GM23248 (cell line): ENCODE measurements around the gene LMO1. TPM values are rescaled to one million over a fixed set of nuclear protein-coding genes. Genes with fewer than 3 reads are reported as not detected.

Source experiments
- DNase-seq: peaks from one replicate; pipeline ENCODE4 v3.0.0-alpha.2; 2015
- H2AFZ ChIP-seq: fragments of 200-600 bp; sonication (generic); 2 replicates; pipeline ENCODE4 v1.6.1; 2016; ENCODE audit warnings: antibody characterized with exemption
- H3F3A ChIP-seq: fragments of 200-600 bp; sonication (generic); 2 replicates; pipeline ENCODE4 v1.6.1; 2016; ENCODE audit warnings: mild to moderate bottlenecking, antibody characterized with exemption, mixed run types; ENCODE audit not compliant: insufficient read depth
- H3K27ac ChIP-seq: fragments of 200-600 bp; sonication (generic); 2 replicates; pipeline ENCODE4 v1.5.1; 2016; ENCODE audit warnings: mild to moderate bottlenecking
- H3K27me3 ChIP-seq: fragments of 200-600 bp; sonication (generic); replicated peaks from 2 replicates; pipeline ENCODE4 v1.6.1; 2016; ENCODE audit warnings: mild to moderate bottlenecking; ENCODE audit not compliant: insufficient read depth
- H3K36me3 ChIP-seq: fragments of 200-600 bp; sonication (generic); 2 replicates; pipeline ENCODE4 v1.6.1; 2016; ENCODE audit warnings: low read depth, mild to moderate bottlenecking
- H3K4me1 ChIP-seq: fragments of 200-600 bp; sonication (generic); 2 replicates; pipeline ENCODE4 v1.6.1; 2016; ENCODE audit warnings: mild to moderate bottlenecking; ENCODE audit not compliant: insufficient read depth
- H3K4me2 ChIP-seq: fragments of 200-600 bp; sonication (generic); one replicate; pipeline ENCODE4 v1.6.1; 2016; ENCODE audit warnings: mild to moderate bottlenecking; ENCODE audit not compliant: unreplicated experiment
- H3K4me3 ChIP-seq: fragments of 200-600 bp; sonication (generic); 2 replicates; pipeline ENCODE4 v1.5.1; 2016; ENCODE audit warnings: mild to moderate bottlenecking
- H3K79me2 ChIP-seq: fragments of 200-600 bp; sonication (generic); 2 replicates; pipeline ENCODE4 v1.6.1; 2016; ENCODE audit warnings: mild to moderate bottlenecking; ENCODE audit not compliant: insufficient read depth
- H3K9ac ChIP-seq: fragments of 200-600 bp; sonication (generic); 2 replicates; pipeline ENCODE4 v1.6.1; 2016; ENCODE audit warnings: mild to moderate bottlenecking
- H3K9me2 ChIP-seq: fragments of 200-600 bp; sonication (generic); 2 replicates; pipeline ENCODE4 v1.6.1; 2016; ENCODE audit warnings: mixed run types, mild to moderate bottlenecking, moderate library complexity; ENCODE audit not compliant: insufficient read depth
- H3K9me3 ChIP-seq: fragments of 200-600 bp; sonication (generic); one replicate; pipeline ENCODE4 v1.6.1; 2017; ENCODE audit warnings: low read depth
- H4K20me1 ChIP-seq: fragments of 200-600 bp; sonication (generic); 2 replicates; pipeline ENCODE4 v1.6.0; 2016; ENCODE audit not compliant: insufficient read depth
- EZH2 ChIP-seq: fragments of 200-600 bp; sonication (generic); IDR thresholded peaks from 2 replicates; pipeline ENCODE4 v1.6.1; 2018; ENCODE audit warnings: antibody characterized with exemption, mild to moderate bottlenecking; ENCODE audit not compliant: insufficient read depth, poor library complexity, severe bottlenecking
- EZH2phosphoT487 ChIP-seq: fragments of 200-600 bp; sonication (generic); IDR thresholded peaks from 2 replicates; pipeline ENCODE4 v1.6.1; 2018; ENCODE audit warnings: antibody characterized with exemption, moderate library complexity, mild to moderate bottlenecking, low read depth; ENCODE audit not compliant: insufficient read depth
- WGBS, 2 experiments: methylation state at CpG; one replicate each; pipeline ENCODE4 v1.1.6; 2015 to 2017; ENCODE audit warnings: low lambda C conversion rate in 2 of 2, low coverage in 1 of 2; ENCODE audit errors: missing lambda C conversion rate in 2 of 2; 5-methylcytosine and 5-hydroxymethylcytosine counted together
- in situ Hi-C: fragments of 300-500 bp; cut with MboI; formaldehyde crosslinking; loops from 2 replicates; pipeline ENCODE4 v1.15.0; 2020
- polyA plus RNA-seq: library from polyadenylated mRNA; unstranded; fragments of >200 nt; fragmentation: Nextera tagmentation; extraction: Ambion mirVana; gene quantifications from 2 replicates; pipeline ENCODE4 v1.2.1, GENCODE V29; 2016
- total RNA-seq: library from RNA; depleted of rRNA; stranded (reverse); fragments of >200 nt; shearing (Covaris generic); gene quantifications from 2 replicates; pipeline ENCODE4 v1.2.3, GENCODE V29; 2014

Gene LMO1
- total and polyA plus RNA-seq, 2 experiments from 2014 or later, result not detected

DNA sequence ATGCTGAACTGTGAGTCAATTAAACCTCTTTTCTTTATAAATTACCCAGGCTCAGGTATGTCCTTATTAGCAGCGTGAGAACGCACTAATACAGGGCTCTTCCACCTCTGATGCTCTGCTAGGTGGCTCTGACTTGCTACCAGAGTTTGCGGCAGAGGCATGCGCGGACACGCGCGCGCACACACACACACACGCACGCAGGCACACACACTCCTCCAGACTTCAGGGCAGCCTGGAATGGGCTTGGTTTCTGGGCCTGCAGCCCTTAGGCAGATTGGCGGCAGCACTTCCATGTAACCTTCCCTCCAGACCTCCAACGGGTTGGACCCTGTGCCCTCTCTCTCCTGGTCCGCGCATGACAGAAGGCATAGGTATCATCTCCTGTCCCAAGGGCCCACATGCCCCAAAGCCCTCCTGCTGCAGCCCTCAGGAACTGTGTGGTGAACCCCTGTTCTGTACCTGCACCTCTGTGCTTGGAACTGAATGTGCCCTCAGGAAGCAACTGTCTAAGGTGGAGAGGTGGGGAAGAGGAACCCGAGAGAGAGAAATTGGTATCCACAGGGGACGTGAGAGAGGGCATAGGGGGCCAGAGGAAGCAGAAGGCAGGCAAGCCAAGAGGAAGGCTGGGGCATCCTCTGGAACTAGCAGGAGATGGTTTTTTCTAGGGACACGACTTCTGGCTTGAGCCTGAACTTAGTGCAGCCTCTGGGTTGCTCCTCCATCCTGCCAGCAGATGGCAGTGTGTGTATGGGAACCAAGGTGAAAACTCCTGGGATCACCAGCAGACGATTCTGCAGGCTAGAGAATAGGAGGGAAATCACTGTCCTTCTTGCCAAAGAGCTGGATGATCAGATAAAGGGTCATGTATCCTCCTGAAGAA lies 71.4 kb downstream of the LMO1 start:
- H3K9me3 ChIP-seq, result no peaks in the 10 kb centered on the region
- no peaks in the 10 kb centered on the region for H3K79me2 ChIP-seq
- H2AFZ ChIP-seq, result no peak overlapping the region
- no peak overlapping the region for H3K4me2 ChIP-seq
- no peaks in the 10 kb centered on the region for H3K36me3 ChIP-seq
- no peaks in the 10 kb centered on the region for H3F3A ChIP-seq
- in situ Hi-C loops, result no loop called here
- H3K4me1 ChIP-seq, result no peaks in the 10 kb centered on the region
- H3K27ac ChIP-seq, result no peak overlapping the region
- DNase-seq, result peak; percentile 77
- WGBS, 2 experiments, result 61 to 63% methylated on average over 19 of the region's 19 CpGs
- H3K9me2 ChIP-seq, result no peaks in the 10 kb centered on the region
- H3K27me3 ChIP-seq, result peaks cover 23% of the 10 kb centered on the region
- H4K20me1 ChIP-seq, result no peaks in the 10 kb centered on the region
- H3K4me3 ChIP-seq, result no peak overlapping the region
- H3K9ac ChIP-seq, result no peak overlapping the region
- TF ChIP-seq EZH2 (no peak), EZH2phosphoT487 (no peak)

DNA sequence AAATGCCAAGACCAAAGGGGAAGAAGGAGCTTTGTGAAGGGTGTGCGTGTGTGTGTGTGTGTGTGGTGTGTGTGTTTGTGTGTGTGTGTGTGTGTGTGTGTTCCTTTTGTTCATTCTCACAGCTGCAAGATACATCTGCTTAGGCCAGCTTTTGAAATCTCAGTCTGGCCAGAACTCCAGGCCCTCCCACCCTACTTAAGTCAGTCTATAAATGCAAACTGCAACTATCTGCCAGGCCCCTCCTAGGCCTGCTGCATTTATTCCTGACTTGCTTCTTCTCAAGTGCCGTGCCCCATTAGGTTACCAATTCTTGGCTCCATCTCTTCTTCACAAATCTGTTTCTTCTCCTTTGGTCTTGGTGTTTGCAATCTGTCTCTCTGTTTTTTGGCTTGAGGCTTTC lies 73.2 kb downstream of the LMO1 start:
- Histone ChIP-seq H3K27ac (no peak overlapping the region), H3K4me2 (no peak overlapping the region), H3K4me3 (no peak overlapping the region), H3K36me3 (no peaks in the 10 kb centered on the region), H3K9me3 (no peaks in the 10 kb centered on the region), H3F3A (no peaks in the 10 kb centered on the region), H4K20me1 (no peaks in the 10 kb centered on the region), H2AFZ (no peak overlapping the region), H3K79me2 (no peaks in the 10 kb centered on the region), H3K9me2 (no peaks in the 10 kb centered on the region), H3K9ac (no peak overlapping the region), H3K4me1 (no peaks in the 10 kb centered on the region), H3K27me3 (peaks cover 23% of the 10 kb centered on the region)
- no peak for DNase-seq
- no peak for TF ChIP-seq EZH2
- no peak for TF ChIP-seq EZH2phosphoT487
- WGBS, 2 experiments, result 13 to 23% methylated on average over 2 of the region's 2 CpGs
- in situ Hi-C loops, result no loop called here

DNA sequence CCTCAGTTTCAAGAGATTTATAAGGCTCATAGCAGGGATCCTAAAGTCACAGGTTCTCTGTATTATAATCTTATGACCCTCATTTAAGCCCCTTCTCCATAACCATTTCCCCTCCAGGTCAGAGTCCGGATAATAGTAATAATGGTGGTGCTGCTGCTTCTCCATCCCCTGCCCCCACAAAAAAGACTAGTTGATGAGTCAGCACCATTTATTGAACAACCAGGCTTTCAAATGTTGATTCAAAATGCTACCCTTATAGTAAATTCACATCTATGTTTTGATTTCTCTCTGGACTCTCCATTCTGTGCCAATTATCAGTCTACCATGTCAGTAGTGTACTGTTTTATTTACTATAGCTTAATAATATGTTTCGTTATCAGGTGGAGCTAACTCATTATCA lies 77.2 kb downstream of the LMO1 start:
- no peak overlapping the region for H2AFZ ChIP-seq
- H4K20me1 ChIP-seq, result no peaks in the 10 kb centered on the region
- H3K4me3 ChIP-seq, result no peak overlapping the region
- TF ChIP-seq EZH2 (no peak), EZH2phosphoT487 (no peak)
- no peak overlapping the region for H3K4me2 ChIP-seq
- DNase-seq, result no peak
- no peaks in the 10 kb centered on the region for H3K4me1 ChIP-seq
- in situ Hi-C loops, result no loop called here
- no peaks in the 10 kb centered on the region for H3K36me3 ChIP-seq
- no peaks in the 10 kb centered on the region for H3F3A ChIP-seq
- no peak overlapping the region for H3K27ac ChIP-seq
- H3K9me2 ChIP-seq, result no peaks in the 10 kb centered on the region
- H3K9me3 ChIP-seq, result no peaks in the 10 kb centered on the region
- no peak overlapping the region for H3K9ac ChIP-seq
- 69 to 70% methylated on average over 2 of the region's 2 CpGs for WGBS, 2 experiments
- no peaks in the 10 kb centered on the region for H3K79me2 ChIP-seq
- peaks cover 12% of the 10 kb centered on the region for H3K27me3 ChIP-seq

DNA sequence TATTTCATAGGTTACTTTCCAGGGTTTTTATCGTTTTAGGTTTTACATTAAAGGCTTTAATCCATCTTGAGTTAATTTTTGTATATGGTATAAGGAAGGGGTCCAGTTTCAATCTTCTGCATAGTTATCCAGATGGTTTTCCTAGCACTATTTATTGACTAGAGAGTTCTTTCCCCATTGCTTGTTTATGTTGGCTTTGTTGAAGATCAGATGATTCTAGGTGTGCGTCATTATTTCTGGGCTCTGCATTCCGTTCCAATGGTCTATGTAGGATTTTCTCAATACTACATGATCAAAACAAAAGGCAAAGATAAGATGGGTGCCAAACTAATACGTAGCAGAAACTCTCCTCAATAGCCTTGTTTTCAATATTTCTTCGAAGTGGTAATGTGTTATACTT lies 80.6 kb downstream of the LMO1 start:
- no peak overlapping the region for H3K4me2 ChIP-seq
- peaks cover 18% of the 10 kb centered on the region; the same call in 1 of the 2 replicates for H3K27me3 ChIP-seq
- no peak overlapping the region for H3K27ac ChIP-seq
- no peaks in the 10 kb centered on the region for H3K9me2 ChIP-seq
- in situ Hi-C loops, result no loop called here
- no peak overlapping the region for H3K4me3 ChIP-seq
- no peaks in the 10 kb centered on the region for H3K79me2 ChIP-seq
- H3K36me3 ChIP-seq, result no peaks in the 10 kb centered on the region
- no peaks in the 10 kb centered on the region for H3F3A ChIP-seq
- peak; percentile 5 for DNase-seq
- H3K9ac ChIP-seq, result no peak overlapping the region
- TF ChIP-seq EZH2phosphoT487, result no peak
- no peak for TF ChIP-seq EZH2
- H4K20me1 ChIP-seq, result no peaks in the 10 kb centered on the region
- no peaks in the 10 kb centered on the region for H3K4me1 ChIP-seq
- H3K9me3 ChIP-seq, result no peaks in the 10 kb centered on the region
- 31 to 38% methylated on average over 5 of the region's 5 CpGs for WGBS, 2 experiments
- H2AFZ ChIP-seq, result no peak overlapping the region
